BLaER1 treated with 17β-estradiol and CSF1 and Interleukin-3, amounts not matched to agents 10 nM and 100 nM (cell line): ENCODE measurements around the gene RFTN1.
A peak's percentile ranks its signal among the peaks of the same experiment; 100 is the strongest.

ENCODE experiments used
- H3K27ac ChIP-seq, 11 experiments: shearing (Covaris generic); formaldehyde crosslinking; 2 replicates each; pipeline ENCODE4 v1.8.1; 2022
- H3K27me3 ChIP-seq, 11 experiments: shearing (Covaris generic); formaldehyde crosslinking; 2 replicates each; pipeline ENCODE4 v1.8.1; 2022
- H3K36me3 ChIP-seq, 11 experiments: shearing (Covaris generic); formaldehyde crosslinking; 2 replicates each; pipeline ENCODE4 v1.8.1; 2022
- H3K4me1 ChIP-seq, 10 experiments: shearing (Covaris generic); formaldehyde crosslinking; 2 replicates each; pipeline ENCODE4 v1.8.1; 2022
- H3K4me2 ChIP-seq, 11 experiments: shearing (Covaris generic); formaldehyde crosslinking; 2 replicates each; pipeline ENCODE4 v1.8.1; 2022
- H3K4me3 ChIP-seq, 10 experiments: shearing (Covaris generic); formaldehyde crosslinking; 2 replicates each; pipeline ENCODE4 v1.8.1; 2022
- H3K9ac ChIP-seq, 11 experiments: shearing (Covaris generic); formaldehyde crosslinking; 2 replicates each; pipeline ENCODE4 v1.8.1; 2022
- H3K9me3 ChIP-seq, 11 experiments: shearing (Covaris generic); formaldehyde crosslinking; replicated peaks in 1 of 11; 2 replicates each; pipeline ENCODE4 v1.8.1; 2022
- H4K20me1 ChIP-seq, 11 experiments: shearing (Covaris generic); formaldehyde crosslinking; 2 replicates each; pipeline ENCODE4 v1.8.1; 2022
- Cebpa-rat ChIP-seq, 11 experiments: shearing (Covaris generic); IDR thresholded peaks; 2 replicates each; pipeline ENCODE4 v1.8.1; 2022

The RFTN1 gene

GRCh38 chr3:16488637-16489036, 24.9 kb downstream of the RFTN1 start:
- no peak overlapping the region for H3K4me2 ChIP-seq
- no peak for TF ChIP-seq Cebpa-rat (IDR thresholded peaks at IDR 0.05)
- no peaks in the 10 kb centered on the region for H3K27me3 ChIP-seq
- H3K36me3 ChIP-seq, result peaks cover 76 to 100% (median 96%) of the 10 kb centered on the region in 11 experiments
- no peak overlapping the region for H3K9ac ChIP-seq
- no peak overlapping the region for H3K27ac ChIP-seq
- H3K4me3 ChIP-seq, result no peak overlapping the region
- H3K4me1 ChIP-seq, result peaks cover 3 to 26% (median 8%) of the 10 kb centered on the region in 10 experiments; a peak in 19 of 20 replicates
- peaks cover 0 to 24% (median 20%) of the 10 kb centered on the region in 11 experiments; a peak in 18 of 22 replicates for H3K9me3 ChIP-seq
- H4K20me1 ChIP-seq, result peaks cover 0 to 96% (median 49%) of the 10 kb centered on the region in 11 experiments; a peak in 15 of 22 replicates

- Histone ChIP-seq H3K4me1 (peaks cover 10 to 36% (median 18%) of the 10 kb centered on the region in 10 experiments), H3K4me2 (no peak overlapping the region), H3K36me3 (peaks cover 71 to 95% (median 87%) of the 10 kb centered on the region in 11 experiments)
These were observed 25.9 kb downstream of the RFTN1 start for GRCh38 chr3:16487511-16488175.

GRCh38 chr3:16486951-16487480, 26.5 kb downstream of the RFTN1 start:
- H3K4me3 ChIP-seq, result no peak overlapping the region
- TF ChIP-seq Cebpa-rat (IDR thresholded peaks at IDR 0.05), result no peak
- peaks cover 0 to 13% (median 10%) of the 10 kb centered on the region in 11 experiments; a peak in 17 of 22 replicates for H3K9me3 ChIP-seq
- H3K4me1 ChIP-seq, result peaks cover 17 to 42% (median 25%) of the 10 kb centered on the region in 10 experiments
- H3K27ac ChIP-seq, result no peak overlapping the region
- peaks cover 64 to 94% (median 84%) of the 10 kb centered on the region in 11 experiments for H3K36me3 ChIP-seq
- no peak overlapping the region for H3K9ac ChIP-seq
- H3K27me3 ChIP-seq, result no peaks in the 10 kb centered on the region
- peaks cover 0 to 100% (median 54%) of the 10 kb centered on the region in 11 experiments; a peak in 15 of 22 replicates for H4K20me1 ChIP-seq
- H3K4me2 ChIP-seq, result no peak overlapping the region

More at GRCh38 chr3:16487511-16488175, 25.9 kb downstream of the RFTN1 start:
- Histone ChIP-seq H3K9ac (no peak overlapping the region), H4K20me1 (peaks cover 0 to 100% (median 54%) of the 10 kb centered on the region in 11 experiments; a peak in 15 of 22 replicates), H3K9me3 (peaks cover 0 to 19% (median 16%) of the 10 kb centered on the region in 11 experiments; a peak in 18 of 22 replicates), H3K27ac (no peak overlapping the region), H3K27me3 (no peaks in the 10 kb centered on the region), H3K4me3 (no peak overlapping the region)
- TF ChIP-seq Cebpa-rat (IDR thresholded peaks at IDR 0.05), result no peak

- Histone ChIP-seq H3K4me3 (no peak overlapping the region), H3K9me3 (peaks cover 0 to 5% (median 2%) of the 10 kb centered on the region in 11 experiments; a peak in 9 of 22 replicates), H4K20me1 (peaks cover 0 to 98% (median 60%) of the 10 kb centered on the region in 11 experiments; a peak in 15 of 22 replicates), H3K27ac (no peak overlapping the region), H3K4me2 (peak overlapping the region in 1 of 11 experiments; percentile 10; a peak in 1 of 22 replicates), H3K36me3 (peaks cover 56 to 89% (median 79%) of the 10 kb centered on the region in 11 experiments), H3K9ac (no peak overlapping the region), H3K4me1 (peaks cover 25 to 51% (median 33%) of the 10 kb centered on the region in 10 experiments), H3K27me3 (no peaks in the 10 kb centered on the region)
- TF ChIP-seq Cebpa-rat (IDR thresholded peaks at IDR 0.05), result no peak
These were observed 27.3 kb downstream of the RFTN1 start for GRCh38 chr3:16486201-16486600.

- peak overlapping the region in 2 of 11 experiments; percentile 33 to 34; a peak in 4 of 22 replicates for H3K4me2 ChIP-seq
- H4K20me1 ChIP-seq, result peaks cover 0 to 98% (median 53%) of the 10 kb centered on the region in 11 experiments; a peak in 15 of 22 replicates
- no peak for TF ChIP-seq Cebpa-rat (IDR thresholded peaks at IDR 0.05)
- no peak overlapping the region for H3K4me3 ChIP-seq
- no peak overlapping the region; a peak in 1 of 22 replicates for H3K27ac ChIP-seq
- H3K36me3 ChIP-seq, result peaks cover 53 to 89% (median 74%) of the 10 kb centered on the region in 11 experiments
- H3K27me3 ChIP-seq, result no peaks in the 10 kb centered on the region
- H3K4me1 ChIP-seq, result peaks cover 28 to 58% (median 38%) of the 10 kb centered on the region in 10 experiments
- H3K9me3 ChIP-seq, result no peaks in the 10 kb centered on the region
- H3K9ac ChIP-seq, result no peak overlapping the region
These were observed 28.0 kb downstream of the RFTN1 start for GRCh38 chr3:16485395-16485992.

- Histone ChIP-seq H3K36me3 (peaks cover 53 to 89% (median 74%) of the 10 kb centered on the region in 11 experiments), H3K4me2 (peak overlapping the region in 2 of 11 experiments; percentile 33 to 34; a peak in 4 of 22 replicates), H4K20me1 (peaks cover 0 to 98% (median 48%) of the 10 kb centered on the region in 11 experiments; a peak in 14 of 22 replicates), H3K4me1 (peaks cover 28 to 63% (median 38%) of the 10 kb centered on the region in 10 experiments), H3K4me3 (no peak overlapping the region), H3K27ac (no peak overlapping the region; a peak in 1 of 22 replicates), H3K9ac (no peak overlapping the region), H3K9me3 (peaks cover 0 to 5% (median 1%) of the 10 kb centered on the region in 11 experiments; a peak in 9 of 22 replicates), H3K27me3 (no peaks in the 10 kb centered on the region)
- no peak for TF ChIP-seq Cebpa-rat (IDR thresholded peaks at IDR 0.05)
These were observed 28.5 kb downstream of the RFTN1 start for GRCh38 chr3:16484984-16485383.

- Histone ChIP-seq H3K9me3 (peaks cover 0 to 12% (median 9%) of the 10 kb centered on the region in 11 experiments; a peak in 17 of 22 replicates), H3K4me1 (peaks cover 28 to 63% (median 38%) of the 10 kb centered on the region in 10 experiments), H3K27me3 (no peaks in the 10 kb centered on the region), H3K27ac (no peak overlapping the region), H3K4me3 (no peak overlapping the region), H4K20me1 (peaks cover 0 to 97% (median 45%) of the 10 kb centered on the region in 11 experiments; a peak in 14 of 22 replicates), H3K36me3 (peaks cover 53 to 89% (median 74%) of the 10 kb centered on the region in 11 experiments), H3K4me2 (peak overlapping the region in 8 of 11 experiments; percentile 2 to 78 (median 26); a peak in 6 of 22 replicates), H3K9ac (no peak overlapping the region)
- peak; percentile 27 to 95 (median 82); a peak in 16 of 22 replicates for TF ChIP-seq Cebpa-rat (IDR thresholded peaks at IDR 0.05)
These were observed 29.3 kb downstream of the RFTN1 start for GRCh38 chr3:16484216-16484615.

GRCh38 chr3:16482770-16483531, 30.5 kb downstream of the RFTN1 start:
- Histone ChIP-seq H3K4me2 (peak overlapping the region; percentile 56 to 84 (median 70)), H3K4me1 (peaks cover 28 to 63% (median 38%) of the 10 kb centered on the region in 10 experiments), H3K27ac (peak overlapping the region in 2 of 11 experiments; percentile 46 to 68; a peak in 2 of 22 replicates), H3K9ac (no peak overlapping the region), H4K20me1 (peaks cover 0 to 84% (median 45%) of the 10 kb centered on the region in 11 experiments; a peak in 14 of 22 replicates), H3K36me3 (peaks cover 53 to 89% (median 74%) of the 10 kb centered on the region in 11 experiments), H3K27me3 (no peaks in the 10 kb centered on the region), H3K4me3 (no peak overlapping the region), H3K9me3 (peaks cover 0 to 24% (median 20%) of the 10 kb centered on the region in 11 experiments; a peak in 20 of 22 replicates)
- TF ChIP-seq Cebpa-rat (IDR thresholded peaks at IDR 0.05), result no peak
